Measurements from ENCODE around the gene CCDC177. TPM values are rescaled to one million over a fixed set of nuclear protein-coding genes. Genes with fewer than 3 reads are reported as not detected.

The CCDC177 gene
- total RNA-seq, 1 donor from 2014 or later: not detected

- DNase-seq (ENCODE audit: low spot score): no peak
- intact Hi-C loops (cut with DNase I): no loop called here
Measured at GRCh38 chr14:69573205-69573830, 1.4 kb downstream of the CCDC177 start.

- intact Hi-C loops (cut with DNase I): no loop called here
- DNase-seq (ENCODE audit: low spot score): no peak
Measured at GRCh38 chr14:69572841-69573135, 1.9 kb downstream of the CCDC177 start.

- no peak for DNase-seq (ENCODE audit: low spot score)
- intact Hi-C loops (cut with DNase I): no loop called here
Measured at GRCh38 chr14:69572030-69572840, 2.4 kb downstream of the CCDC177 start.

- no peak for DNase-seq (ENCODE audit: low spot score)
- intact Hi-C loops (cut with DNase I): no loop called here
Measured at GRCh38 chr14:69571449-69572029, 3.1 kb downstream of the CCDC177 start.

GRCh38 chr14:69570836-69571330 is 3.8 kb downstream of the CCDC177 start:
- intact Hi-C loops (cut with DNase I): no loop called here
- DNase-seq (ENCODE audit: low spot score): no peak

- intact Hi-C loops (cut with DNase I): no loop called here
- DNase-seq (ENCODE audit: low spot score): no peak
Measured at GRCh38 chr14:69569859-69570258, 4.8 kb downstream of the CCDC177 start.

- intact Hi-C loops (cut with DNase I): no loop called here
- DNase-seq (ENCODE audit: low spot score): no peak
Measured at GRCh38 chr14:69567563-69567962, 7.1 kb downstream of the CCDC177 start.

GRCh38 chr14:69561893-69562292 is 12.8 kb downstream of the CCDC177 start:
- intact Hi-C loops (cut with DNase I): no loop called here
- no peak for DNase-seq (ENCODE audit: low spot score)

- DNase-seq (ENCODE audit: low spot score): no peak
- intact Hi-C loops (cut with DNase I): no loop called here
Measured at GRCh38 chr14:69560826-69561225, 13.8 kb downstream of the CCDC177 start.

- DNase-seq (ENCODE audit: low spot score): no peak
- intact Hi-C loops (cut with DNase I): no loop called here
Measured at GRCh38 chr14:69559581-69560011, 15.1 kb downstream of the CCDC177 start.

GRCh38 chr14:69558774-69559173 is 15.9 kb downstream of the CCDC177 start:
- DNase-seq (ENCODE audit: low spot score): no peak
- intact Hi-C loops (cut with DNase I): no loop called here

GRCh38 chr14:69554500-69554899 is 20.2 kb downstream of the CCDC177 start:
- no peak for DNase-seq (ENCODE audit: low spot score)
- intact Hi-C loops (cut with DNase I): no loop called here

GRCh38 chr14:69553252-69553651 is 21.4 kb downstream of the CCDC177 start:
- intact Hi-C loops (cut with DNase I): no loop called here
- no peak for DNase-seq (ENCODE audit: low spot score)

- intact Hi-C loops (cut with DNase I): no loop called here
- DNase-seq (ENCODE audit: low spot score): no peak
Measured at GRCh38 chr14:69551511-69551910, 23.2 kb downstream of the CCDC177 start.

GRCh38 chr14:69548566-69548965 is 26.1 kb downstream of the CCDC177 start:
- intact Hi-C loops (cut with DNase I): no loop called here
- DNase-seq (ENCODE audit: low spot score): no peak

GRCh38 chr14:69547701-69548348 is 26.8 kb downstream of the CCDC177 start:
- intact Hi-C loops (cut with DNase I): no loop called here

GRCh38 chr14:69543341-69544115 is 31.1 kb downstream of the CCDC177 start:
- no peak for DNase-seq (ENCODE audit: low spot score)
- intact Hi-C loops (cut with DNase I): no loop called here

More at GRCh38 chr14:69547701-69548348, 26.8 kb downstream of the CCDC177 start:
- no peak for DNase-seq (ENCODE audit: low spot score)

- intact Hi-C loops (cut with DNase I): no loop called here
Measured at GRCh38 chr14:69542311-69542710, 32.4 kb downstream of the CCDC177 start.

GRCh38 chr14:69540654-69541335 is 33.9 kb downstream of the CCDC177 start:
- intact Hi-C loops (cut with DNase I): no loop called here
- no peak for DNase-seq (ENCODE audit: low spot score)

More at GRCh38 chr14:69542311-69542710, 32.4 kb downstream of the CCDC177 start:
- no peak for DNase-seq (ENCODE audit: low spot score)
